OCI-LY7 (cell line): ENCODE measurements around the gene ITM2C. TPM values are rescaled to one million over a fixed set of nuclear protein-coding genes. Genes with fewer than 3 reads are reported as not detected.

Experiments used
- BruUV-seq: library from RNA; stranded (reverse); fragments of 400-500 nt; replicated peaks from 2 replicates; lab custom pipeline; 2021; lab: Mats Ljungman, UMichigan
- CTCF ChIA-PET: fragments of 300-600 bp; sonication (Branson Sonifier 250); formaldehyde crosslinking; loops from one replicate; lab custom pipeline; 2022; ENCODE audit warnings: antibody characterized with exemption; ENCODE audit not compliant: unreplicated experiment; lab: Charles Lee
- POLR2A ChIA-PET: fragments of 300-600 bp; sonication (Branson Sonifier 250); formaldehyde crosslinking; loops from one replicate; lab custom pipeline; 2022; ENCODE audit warnings: antibody characterized with exemption; lab: Charles Lee
- DNase-seq: peaks from one replicate; pipeline ENCODE4 v3.0.0-alpha.2; 2015; ENCODE audit warnings: low spot score
- H2AFZ ChIP-seq: fragments of 200-600 bp; sonication (generic), shearing (Covaris generic); 2 replicates; pipeline ENCODE4 v1.6.1; 2014; ENCODE audit warnings: mild to moderate bottlenecking, antibody characterized with exemption, low read length, moderate library complexity
- H3K27ac ChIP-seq: fragments of 200-600 bp; sonication (generic); 2 replicates; pipeline ENCODE4 v1.5.1; 2014; ENCODE audit warnings: mixed run types, low read depth, mild to moderate bottlenecking, moderate library complexity, low read length, inconsistent platforms; ENCODE audit not compliant: poor library complexity, severe bottlenecking
- H3K36me3 ChIP-seq: fragments of 200-600 bp; sonication (generic); 2 replicates; pipeline ENCODE4 v1.6.1; 2014; ENCODE audit warnings: mild to moderate bottlenecking, antibody characterized with exemption, low read length, moderate library complexity, mixed read lengths; ENCODE audit not compliant: insufficient read depth
- H3K4me1 ChIP-seq: fragments of 200-600 bp; sonication (generic); 2 replicates; pipeline ENCODE4 v1.5.1; 2014; ENCODE audit warnings: mild to moderate bottlenecking, low read length; ENCODE audit not compliant: insufficient read depth, poor library complexity, severe bottlenecking
- H3K4me2 ChIP-seq: fragments of 200-600 bp; sonication (generic); 2 replicates; pipeline ENCODE4 v1.6.1; 2014; ENCODE audit warnings: mild to moderate bottlenecking, low read length
- H3K4me3 ChIP-seq: fragments of 200-600 bp; sonication (generic); 2 replicates; pipeline ENCODE4 v1.5.1; 2014; ENCODE audit warnings: mild to moderate bottlenecking, low read depth, low read length; ENCODE audit not compliant: poor library complexity, severe bottlenecking
- H3K79me2 ChIP-seq: fragments of 200-600 bp; sonication (generic); 2 replicates; pipeline ENCODE4 v1.6.1; 2016; ENCODE audit warnings: low read depth, mild to moderate bottlenecking, low read length, moderate library complexity, mixed read lengths; ENCODE audit not compliant: insufficient read depth
- H3K9me2 ChIP-seq: fragments of 200-600 bp; sonication (generic); 2 replicates; pipeline ENCODE4 v1.6.1; 2016; ENCODE audit warnings: mild to moderate bottlenecking, low read length, mixed read lengths; ENCODE audit not compliant: insufficient read depth
- H3K9me3 ChIP-seq: fragments of 200-600 bp; sonication (generic); 2 replicates; pipeline ENCODE4 v1.6.1; 2014; ENCODE audit warnings: mild to moderate bottlenecking, mixed run types, low read length, mixed read lengths
- H4K20me1 ChIP-seq: fragments of 200-600 bp; sonication (generic); 2 replicates; pipeline ENCODE4 v1.6.1; 2014; ENCODE audit warnings: mild to moderate bottlenecking, antibody characterized with exemption, low read length, moderate library complexity, mixed read lengths; ENCODE audit not compliant: insufficient read depth
- CTCF ChIP-seq: fragments of 200-600 bp; sonication (generic); conservative IDR thresholded peaks from 2 replicates; pipeline ENCODE4 v1.5.1; 2014; ENCODE audit warnings: mild to moderate bottlenecking, antibody characterized with exemption, low read length, moderate library complexity, mixed read lengths
- EZH2phosphoT487 ChIP-seq: fragments of 200-600 bp; sonication (generic); IDR thresholded peaks from 2 replicates; pipeline ENCODE4 v1.6.1; 2018; ENCODE audit warnings: low read depth, borderline replicate concordance, mild to moderate bottlenecking, mixed run types, antibody characterized with exemption, low read length, moderate library complexity, mixed read lengths
- intact Hi-C: fragments of 100-400 bp; cut with micrococcal nuclease; formaldehyde crosslinking; loops from one replicate; pipeline ENCODE4 v1.10.0; 2022; ENCODE audit not compliant: unreplicated experiment
- total RNA-seq, 2 experiments: library from RNA; depleted of rRNA in 1 of 2; stranded (reverse); fragments of >200 nt in 1 of 2; shearing (Covaris generic) in 1 of 2; gene quantifications; 2 replicates each; pipeline ENCODE4 v1.2.3, GENCODE V29; 2014 to 2022

Gene ITM2C
- total RNA-seq, 2 experiments from 2014 or later, result not detected

- H3K9me2 ChIP-seq, result no peaks in the 10 kb centered on the region
- no peaks in the 10 kb centered on the region for H3K9me3 ChIP-seq
- H3K36me3 ChIP-seq, result peaks cover 6% of the 10 kb centered on the region; the same call in 1 of the 2 replicates
- POLR2A ChIA-PET, result interaction anchor here (0.5 to 0.7 kb wide), 3 partner anchors 11 to 1247 kb away, joined by 3 to 4 read pairs (median 3); no protein-coding TSS in a partner anchor
- BruUV-seq, result no TSS peak
- no peak overlapping the region for H3K4me2 ChIP-seq
- TF ChIP-seq CTCF, result peak; percentile 80
- no peak for TF ChIP-seq EZH2phosphoT487
- intact Hi-C loops, result loop anchor here (1.0 kb wide), 1 partner anchor 163 kb away; no protein-coding TSS in a partner anchor
- H3K79me2 ChIP-seq, result no peaks in the 10 kb centered on the region
- CTCF ChIA-PET, result interaction anchor here (0.7 to 1.1 kb wide), 5 partner anchors 8 to 157 kb away, joined by 3 to 4 read pairs (median 3); no protein-coding TSS in a partner anchor
- H4K20me1 ChIP-seq, result no peaks in the 10 kb centered on the region; the same call in 1 of the 2 replicates
- peak; percentile 82 for DNase-seq
- no peak overlapping the region for H2AFZ ChIP-seq
- no peak overlapping the region for H3K27ac ChIP-seq
- H3K4me1 ChIP-seq, result no peaks in the 10 kb centered on the region
- no peak overlapping the region for H3K4me3 ChIP-seq
Observed at GRCh38 chr2:230824406-230824978, 40.2 kb upstream of the ITM2C start.

GRCh38 chr2:230825354-230825753 is 39.4 kb upstream of the ITM2C start:
- Histone ChIP-seq H3K4me1 (no peaks in the 10 kb centered on the region), H3K79me2 (no peaks in the 10 kb centered on the region), H3K9me3 (no peaks in the 10 kb centered on the region), H3K4me3 (no peak overlapping the region), H4K20me1 (no peaks in the 10 kb centered on the region; the same call in 1 of the 2 replicates), H3K27ac (no peak overlapping the region), H2AFZ (no peak overlapping the region), H3K4me2 (no peak overlapping the region), H3K36me3 (no peaks in the 10 kb centered on the region; the same call in 1 of the 2 replicates), H3K9me2 (no peaks in the 10 kb centered on the region)
- ChIA-PET POLR2A (interaction anchor here (0.7 kb wide), 1 partner anchor 8 kb away, joined by 4 read pairs; no protein-coding TSS in a partner anchor), CTCF (no interaction called here)
- intact Hi-C loops, result no loop called here
- TF ChIP-seq EZH2phosphoT487 (no peak), CTCF (no peak)
- DNase-seq, result no peak
- BruUV-seq, result no TSS peak

- no peak for DNase-seq
- ChIA-PET CTCF (no interaction called here), POLR2A (no interaction called here)
- TF ChIP-seq EZH2phosphoT487 (no peak), CTCF (no peak)
- Histone ChIP-seq H3K4me3 (no peak overlapping the region), H3K36me3 (no peaks in the 10 kb centered on the region), H3K4me1 (no peaks in the 10 kb centered on the region), H4K20me1 (no peaks in the 10 kb centered on the region; the same call in 1 of the 2 replicates), H2AFZ (no peak overlapping the region), H3K79me2 (no peaks in the 10 kb centered on the region), H3K9me3 (no peaks in the 10 kb centered on the region), H3K4me2 (no peak overlapping the region), H3K9me2 (no peaks in the 10 kb centered on the region), H3K27ac (no peak overlapping the region)
- no TSS peak for BruUV-seq
- intact Hi-C loops, result no loop called here
Observed at GRCh38 chr2:230827774-230828271, 36.9 kb upstream of the ITM2C start.
